Fibroblast of lung (primary cell): ENCODE measurements around the gene RPS6KC1. TPM values are rescaled to one million over a fixed set of nuclear protein-coding genes. Genes with fewer than 3 reads are reported as not detected.

ENCODE experiments used
- DNase-seq, 2 donors: peaks; one replicate each; pipeline versions ENCODE4 v3.0.0 to v3.0.0-alpha.2; 2010; ENCODE audit warnings: low read depth in 2 of 2
- H2AFZ ChIP-seq: 2 replicates; pipeline ENCODE4 v1.5.1; 2012; ENCODE audit warnings: low read length, control low read depth, inconsistent platforms
- H3K27ac ChIP-seq: 2 replicates; pipeline ENCODE4 v1.5.1; 2011; ENCODE audit warnings: low read length, control low read depth; ENCODE audit not compliant: insufficient read depth
- H3K27me3 ChIP-seq: 2 replicates; pipeline ENCODE4 v1.5.1; 2011; ENCODE audit warnings: mild to moderate bottlenecking, low read length; ENCODE audit not compliant: control insufficient read depth, insufficient read depth
- H3K36me3 ChIP-seq: 2 replicates; pipeline ENCODE4 v1.5.1; 2011; ENCODE audit warnings: low read length; ENCODE audit not compliant: control insufficient read depth, insufficient read depth
- H3K4me1 ChIP-seq: 2 replicates; pipeline ENCODE4 v1.5.1; 2011; ENCODE audit warnings: low read length; ENCODE audit not compliant: control insufficient read depth, insufficient read depth; ENCODE audit errors: extremely low read depth
- H3K4me2 ChIP-seq: 2 replicates; pipeline ENCODE4 v1.5.1; 2011; ENCODE audit warnings: low read length, control low read depth; ENCODE audit not compliant: insufficient read depth; ENCODE audit errors: extremely low read depth
- H3K4me3 ChIP-seq, 4 experiments: fragments of 200-600 bp in 1 of 4; sonication (generic) in 1 of 4; replicated peaks in 1 of 4; 2 replicates each; pipeline ENCODE4 v1.5.1; 2011 to 2016; ENCODE audit warnings: low read length in 4 of 4, low read depth in 3 of 4, mild to moderate bottlenecking in 3 of 4, control low read depth in 2 of 4, inconsistent platforms in 1 of 4, mixed read lengths in 1 of 4; ENCODE audit not compliant: insufficient read depth in 1 of 4; ENCODE audit errors: control extremely low read depth in 1 of 4
- H3K79me2 ChIP-seq: 2 replicates; pipeline ENCODE4 v1.5.1; 2012; ENCODE audit warnings: mild to moderate bottlenecking, low read length, inconsistent platforms; ENCODE audit not compliant: control insufficient read depth, insufficient read depth
- H3K9ac ChIP-seq: 2 replicates; pipeline ENCODE4 v1.5.1; 2011; ENCODE audit warnings: mild to moderate bottlenecking, low read length, control low read depth; ENCODE audit not compliant: insufficient read depth
- H3K9me3 ChIP-seq: 2 replicates; pipeline ENCODE4 v1.5.1; 2012; ENCODE audit warnings: low read depth, low read length; ENCODE audit not compliant: control insufficient read depth, insufficient read depth
- H4K20me1 ChIP-seq: 2 replicates; pipeline ENCODE4 v1.5.1; 2011; ENCODE audit warnings: low read length; ENCODE audit not compliant: control insufficient read depth, insufficient read depth; ENCODE audit errors: extremely low read depth
- EZH2 ChIP-seq: IDR thresholded peaks from 2 replicates; pipeline ENCODE4 v1.5.1; 2012; ENCODE audit warnings: low read length, control low read depth, mild to moderate bottlenecking; ENCODE audit errors: missing control alignments
- polyA plus RNA-seq, 2 donors: library from polyadenylated mRNA; depleted of rRNA in 1 of 2; stranded (reverse) in 1 of 2; unstranded in 1 of 2; fragments of >200 nt; gene quantifications; 2 replicates each; pipeline ENCODE4 v1.2.1, GENCODE V29; 2011 to 2012; ENCODE audit warnings: missing spikeins in 1 of 2
- total RNA-seq: library from RNA; depleted of rRNA; stranded (reverse); fragments of >200 nt; gene quantifications from 2 replicates; pipeline ENCODE4 v1.2.1, GENCODE V29; 2014
- TF ChIP-seq, protein P1 (sequence below), 2 donors: IDR thresholded peaks in 1 of 2; conservative IDR thresholded peaks in 1 of 2; 1 replicate in 1 of 2; 2 replicates in 1 of 2; pipeline ENCODE4 v1.5.1; 2011 to 2012; ENCODE audit warnings: low read length in 2 of 2, control low read depth in 1 of 2, inconsistent platforms in 1 of 2, low read depth in 1 of 2, mild to moderate bottlenecking in 1 of 2

The RPS6KC1 gene
- total and polyA plus RNA-seq, 2 donors (not counting 1 experiment from before 2014, with no cell fraction given): 20.9 to 33.5 TPM

DNA sequence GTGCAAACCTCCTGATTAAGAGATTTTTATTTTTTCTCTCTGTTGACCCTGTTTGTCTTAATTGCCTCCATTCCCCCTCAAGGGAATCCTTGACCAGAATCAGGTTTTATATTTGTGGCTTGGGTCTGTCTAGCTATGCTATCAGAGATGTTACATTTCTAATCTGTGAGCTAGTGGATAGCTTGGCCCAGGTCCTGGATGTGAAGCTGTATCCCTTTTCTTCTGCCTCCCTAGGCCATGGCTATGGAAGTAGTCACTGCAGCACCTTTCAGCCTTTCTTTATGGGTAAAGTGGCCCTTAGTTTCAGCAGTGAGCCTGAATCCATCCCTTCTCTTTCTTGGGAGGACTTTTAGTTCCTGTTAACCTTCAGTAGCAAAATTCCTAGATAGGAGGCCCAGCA, 18.4 kb upstream of the RPS6KC1 start:
- Histone ChIP-seq H3K27me3 (no peaks in the 10 kb centered on the region), H4K20me1 (no peaks in the 10 kb centered on the region), H3K36me3 (no peaks in the 10 kb centered on the region), H3K4me1 (no peaks in the 10 kb centered on the region), H3K4me2 (no peak overlapping the region), H3K9ac (no peak overlapping the region), H2AFZ (no peak overlapping the region), H3K27ac (no peak overlapping the region), H3K4me3 (no peak overlapping the region), H3K9me3 (no peaks in the 10 kb centered on the region), H3K79me2 (no peaks in the 10 kb centered on the region)
- no peak for DNase-seq
- TF ChIP-seq, protein P1, sequence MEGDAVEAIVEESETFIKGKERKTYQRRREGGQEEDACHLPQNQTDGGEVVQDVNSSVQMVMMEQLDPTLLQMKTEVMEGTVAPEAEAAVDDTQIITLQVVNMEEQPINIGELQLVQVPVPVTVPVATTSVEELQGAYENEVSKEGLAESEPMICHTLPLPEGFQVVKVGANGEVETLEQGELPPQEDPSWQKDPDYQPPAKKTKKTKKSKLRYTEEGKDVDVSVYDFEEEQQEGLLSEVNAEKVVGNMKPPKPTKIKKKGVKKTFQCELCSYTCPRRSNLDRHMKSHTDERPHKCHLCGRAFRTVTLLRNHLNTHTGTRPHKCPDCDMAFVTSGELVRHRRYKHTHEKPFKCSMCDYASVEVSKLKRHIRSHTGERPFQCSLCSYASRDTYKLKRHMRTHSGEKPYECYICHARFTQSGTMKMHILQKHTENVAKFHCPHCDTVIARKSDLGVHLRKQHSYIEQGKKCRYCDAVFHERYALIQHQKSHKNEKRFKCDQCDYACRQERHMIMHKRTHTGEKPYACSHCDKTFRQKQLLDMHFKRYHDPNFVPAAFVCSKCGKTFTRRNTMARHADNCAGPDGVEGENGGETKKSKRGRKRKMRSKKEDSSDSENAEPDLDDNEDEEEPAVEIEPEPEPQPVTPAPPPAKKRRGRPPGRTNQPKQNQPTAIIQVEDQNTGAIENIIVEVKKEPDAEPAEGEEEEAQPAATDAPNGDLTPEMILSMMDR (conservative IDR thresholded peaks at IDR 0.05 in 1 of 2, IDR thresholded peaks at IDR 0.05 in 1 of 2; ENCODE audit: low read depth in 1 of 2, low read length in 2 of 2): no peak
- TF ChIP-seq EZH2: no peak

DNA sequence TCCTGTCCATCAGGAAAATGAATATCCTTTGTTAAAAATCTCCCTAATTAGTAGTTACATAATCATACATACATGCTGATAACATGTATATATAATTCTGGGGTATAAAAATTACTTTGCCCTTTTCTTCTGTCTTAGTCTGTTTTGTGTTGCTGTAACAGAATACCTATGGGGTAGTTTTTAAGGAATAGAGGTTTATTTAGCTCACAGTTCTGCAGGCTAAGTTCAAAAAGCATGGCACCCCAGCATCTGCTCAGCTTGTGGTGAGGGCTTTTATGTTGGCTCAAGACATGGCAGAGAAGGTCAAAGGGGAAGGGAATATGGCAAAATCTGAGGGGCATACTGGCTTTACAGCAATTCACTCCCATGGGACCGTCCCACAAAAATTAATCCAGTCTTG, 16.3 kb upstream of the RPS6KC1 start:
- Histone ChIP-seq H3K27me3 (no peaks in the 10 kb centered on the region), H3K36me3 (no peaks in the 10 kb centered on the region), H3K4me3 (no peak overlapping the region), H3K27ac (no peak overlapping the region), H2AFZ (no peak overlapping the region), H3K4me1 (no peaks in the 10 kb centered on the region), H3K79me2 (no peaks in the 10 kb centered on the region), H3K9ac (no peak overlapping the region), H4K20me1 (no peaks in the 10 kb centered on the region), H3K4me2 (no peak overlapping the region), H3K9me3 (no peaks in the 10 kb centered on the region)
- TF ChIP-seq EZH2: no peak
- TF ChIP-seq, protein P1 (conservative IDR thresholded peaks at IDR 0.05 in 1 of 2, IDR thresholded peaks at IDR 0.05 in 1 of 2; ENCODE audit: low read depth in 1 of 2, low read length in 2 of 2): no peak
- no peak for DNase-seq

DNA sequence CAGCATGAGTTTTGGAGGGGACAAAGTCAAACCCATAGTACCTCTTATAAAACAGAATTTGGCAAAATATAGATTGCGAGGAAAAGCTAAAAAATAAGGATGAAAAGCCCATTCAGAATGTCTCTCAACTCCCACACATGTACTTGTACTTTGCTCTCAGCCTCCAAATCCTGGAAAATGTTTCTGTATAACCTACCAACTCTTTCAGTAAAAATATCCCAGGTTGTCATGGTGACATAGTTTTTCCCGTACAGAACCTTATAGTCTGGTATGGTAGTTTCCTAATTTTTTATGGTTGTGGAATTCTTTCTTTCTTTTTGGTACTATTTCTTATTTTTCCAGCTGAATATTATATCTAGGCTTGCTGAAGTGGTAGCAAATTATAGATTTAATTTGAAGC, 15.5 kb upstream of the RPS6KC1 start:
- Histone ChIP-seq H3K79me2 (no peaks in the 10 kb centered on the region), H3K27me3 (no peaks in the 10 kb centered on the region), H3K4me3 (no peak overlapping the region), H3K9me3 (no peaks in the 10 kb centered on the region), H3K36me3 (no peaks in the 10 kb centered on the region), H3K4me2 (no peak overlapping the region), H2AFZ (no peak overlapping the region), H3K27ac (no peak overlapping the region), H4K20me1 (no peaks in the 10 kb centered on the region), H3K4me1 (no peaks in the 10 kb centered on the region), H3K9ac (no peak overlapping the region)
- TF ChIP-seq, protein P1 (conservative IDR thresholded peaks at IDR 0.05 in 1 of 2, IDR thresholded peaks at IDR 0.05 in 1 of 2; ENCODE audit: low read depth in 1 of 2, low read length in 2 of 2): no peak
- TF ChIP-seq EZH2: no peak
- DNase-seq: no peak
